HL-60 (cell line): ENCODE results near the gene C12orf56.
"Not testable (repeated sequence)": the region's sequence is repeated elsewhere in the genome, so short reads cannot be mapped to it uniquely, and the experiment has no call there.

Experiments
- DNase-seq, 2 experiments: peaks; one replicate each; pipeline ENCODE4 v3.0.0-alpha.2; 2010 to 2020; ENCODE audit warnings: low read depth in 1 of 2, low spot score in 1 of 2
- H3K27ac ChIP-seq: fragments of 250-450 bp; sonication (Bioruptor Pico); replicated peaks from 2 replicates; pipeline ENCODE4 v1.5.1; 2020; ENCODE audit warnings: mild to moderate bottlenecking, moderate library complexity
- H3K27me3 ChIP-seq: fragments of 250-450 bp; sonication (Bioruptor Pico); 2 replicates; pipeline ENCODE4 v1.5.1; 2021; ENCODE audit warnings: mild to moderate bottlenecking, moderate library complexity; ENCODE audit not compliant: insufficient read depth, poor library complexity, severe bottlenecking
- H3K4me3 ChIP-seq: replicated peaks from 2 replicates; pipeline ENCODE4 v1.5.1; 2011; ENCODE audit warnings: mild to moderate bottlenecking, control low read depth, low read length; ENCODE audit not compliant: insufficient read depth
- GABPA ChIP-seq: IDR thresholded peaks from 2 replicates; pipeline ENCODE4 v1.6.1; 2012; ENCODE audit warnings: low read depth
- POLR2AphosphoS5 ChIP-seq: IDR thresholded peaks from 2 replicates; pipeline ENCODE4 v1.6.1; 2012; ENCODE audit warnings: low read depth
- SPI1 ChIP-seq: IDR thresholded peaks from 2 replicates; pipeline ENCODE4 v1.6.1; 2012; ENCODE audit warnings: low read depth, mild to moderate bottlenecking, borderline replicate concordance
- TF ChIP-seq, protein P1 (sequence below): IDR thresholded peaks from 2 replicates; pipeline ENCODE4 v1.6.1; 2012; ENCODE audit warnings: low read depth; ENCODE audit not compliant: insufficient replicate concordance
- TF ChIP-seq, protein P2 (sequence below): IDR thresholded peaks from one replicate; pipeline ENCODE4 v1.5.1; 2011; ENCODE audit warnings: low read length, control low read depth, inconsistent platforms; ENCODE audit not compliant: insufficient read depth

Gene C12orf56

DNA sequence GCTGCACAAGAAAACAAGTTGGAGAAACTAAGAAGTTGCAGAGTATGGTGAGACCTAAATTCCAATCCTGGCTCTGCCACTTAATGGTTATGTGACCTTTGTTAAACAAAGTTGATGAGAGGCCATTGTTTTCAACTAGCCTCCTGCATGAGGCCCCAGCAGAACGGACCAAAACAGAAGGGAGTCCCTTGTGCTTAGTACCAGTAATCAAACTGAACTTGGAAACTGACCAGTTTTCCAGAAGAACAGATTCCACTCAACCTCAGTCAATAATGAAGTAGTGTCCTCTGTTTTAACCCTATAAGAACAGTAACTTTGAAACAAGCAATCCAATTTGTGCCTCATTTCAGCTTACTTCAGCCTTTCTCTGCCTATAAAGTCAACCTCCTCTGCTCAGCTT, 69.9 kb downstream of the C12orf56 start:
- Histone ChIP-seq H3K4me3 (no peak overlapping the region), H3K27ac (no peak overlapping the region), H3K27me3 (no peaks in the 10 kb centered on the region)
- TF ChIP-seq, protein P1, sequence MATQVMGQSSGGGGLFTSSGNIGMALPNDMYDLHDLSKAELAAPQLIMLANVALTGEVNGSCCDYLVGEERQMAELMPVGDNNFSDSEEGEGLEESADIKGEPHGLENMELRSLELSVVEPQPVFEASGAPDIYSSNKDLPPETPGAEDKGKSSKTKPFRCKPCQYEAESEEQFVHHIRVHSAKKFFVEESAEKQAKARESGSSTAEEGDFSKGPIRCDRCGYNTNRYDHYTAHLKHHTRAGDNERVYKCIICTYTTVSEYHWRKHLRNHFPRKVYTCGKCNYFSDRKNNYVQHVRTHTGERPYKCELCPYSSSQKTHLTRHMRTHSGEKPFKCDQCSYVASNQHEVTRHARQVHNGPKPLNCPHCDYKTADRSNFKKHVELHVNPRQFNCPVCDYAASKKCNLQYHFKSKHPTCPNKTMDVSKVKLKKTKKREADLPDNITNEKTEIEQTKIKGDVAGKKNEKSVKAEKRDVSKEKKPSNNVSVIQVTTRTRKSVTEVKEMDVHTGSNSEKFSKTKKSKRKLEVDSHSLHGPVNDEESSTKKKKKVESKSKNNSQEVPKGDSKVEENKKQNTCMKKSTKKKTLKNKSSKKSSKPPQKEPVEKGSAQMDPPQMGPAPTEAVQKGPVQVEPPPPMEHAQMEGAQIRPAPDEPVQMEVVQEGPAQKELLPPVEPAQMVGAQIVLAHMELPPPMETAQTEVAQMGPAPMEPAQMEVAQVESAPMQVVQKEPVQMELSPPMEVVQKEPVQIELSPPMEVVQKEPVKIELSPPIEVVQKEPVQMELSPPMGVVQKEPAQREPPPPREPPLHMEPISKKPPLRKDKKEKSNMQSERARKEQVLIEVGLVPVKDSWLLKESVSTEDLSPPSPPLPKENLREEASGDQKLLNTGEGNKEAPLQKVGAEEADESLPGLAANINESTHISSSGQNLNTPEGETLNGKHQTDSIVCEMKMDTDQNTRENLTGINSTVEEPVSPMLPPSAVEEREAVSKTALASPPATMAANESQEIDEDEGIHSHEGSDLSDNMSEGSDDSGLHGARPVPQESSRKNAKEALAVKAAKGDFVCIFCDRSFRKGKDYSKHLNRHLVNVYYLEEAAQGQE: no peak
- no peak for TF ChIP-seq SPI1
- TF ChIP-seq, protein P2, sequence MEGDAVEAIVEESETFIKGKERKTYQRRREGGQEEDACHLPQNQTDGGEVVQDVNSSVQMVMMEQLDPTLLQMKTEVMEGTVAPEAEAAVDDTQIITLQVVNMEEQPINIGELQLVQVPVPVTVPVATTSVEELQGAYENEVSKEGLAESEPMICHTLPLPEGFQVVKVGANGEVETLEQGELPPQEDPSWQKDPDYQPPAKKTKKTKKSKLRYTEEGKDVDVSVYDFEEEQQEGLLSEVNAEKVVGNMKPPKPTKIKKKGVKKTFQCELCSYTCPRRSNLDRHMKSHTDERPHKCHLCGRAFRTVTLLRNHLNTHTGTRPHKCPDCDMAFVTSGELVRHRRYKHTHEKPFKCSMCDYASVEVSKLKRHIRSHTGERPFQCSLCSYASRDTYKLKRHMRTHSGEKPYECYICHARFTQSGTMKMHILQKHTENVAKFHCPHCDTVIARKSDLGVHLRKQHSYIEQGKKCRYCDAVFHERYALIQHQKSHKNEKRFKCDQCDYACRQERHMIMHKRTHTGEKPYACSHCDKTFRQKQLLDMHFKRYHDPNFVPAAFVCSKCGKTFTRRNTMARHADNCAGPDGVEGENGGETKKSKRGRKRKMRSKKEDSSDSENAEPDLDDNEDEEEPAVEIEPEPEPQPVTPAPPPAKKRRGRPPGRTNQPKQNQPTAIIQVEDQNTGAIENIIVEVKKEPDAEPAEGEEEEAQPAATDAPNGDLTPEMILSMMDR: no peak
- no peak for TF ChIP-seq GABPA
- no peak for TF ChIP-seq POLR2AphosphoS5
- DNase-seq: no peak

DNA sequence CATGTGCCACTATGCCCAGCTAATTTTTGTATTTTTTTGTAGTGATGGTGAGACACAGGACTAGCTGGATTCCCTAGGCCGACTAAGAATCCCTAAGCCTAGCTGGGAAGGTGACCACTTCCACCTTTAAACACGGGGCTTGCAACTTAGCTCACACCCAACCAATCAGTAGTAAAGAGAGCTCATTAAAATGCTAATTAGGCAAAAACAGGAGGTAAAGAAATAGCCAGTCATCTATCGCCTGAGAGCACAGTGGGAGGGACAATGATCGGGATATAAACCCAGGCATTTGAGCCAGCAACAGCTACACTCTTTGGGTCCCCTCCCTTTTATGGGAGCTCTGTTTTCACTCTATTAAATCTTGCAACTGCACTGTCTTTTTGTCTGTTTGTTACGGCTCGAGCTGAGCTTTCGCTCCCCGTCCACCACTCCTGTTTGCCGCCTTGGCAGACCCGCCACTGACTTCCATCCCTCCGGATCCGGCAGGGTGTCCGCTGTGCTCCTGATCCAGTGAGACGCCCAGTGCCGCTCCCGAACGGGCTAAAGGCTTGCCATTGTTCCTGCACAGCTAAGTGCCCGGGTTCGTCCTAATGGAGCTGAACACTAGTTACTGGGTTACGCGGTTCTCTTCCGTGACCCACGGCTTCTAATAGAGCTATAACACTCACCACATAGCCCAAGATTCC, 70.9 kb downstream of the C12orf56 start:
- H3K27me3 ChIP-seq, H3K27ac ChIP-seq, DNase-seq, H3K4me3 ChIP-seq: not testable (repeated sequence)

DNA sequence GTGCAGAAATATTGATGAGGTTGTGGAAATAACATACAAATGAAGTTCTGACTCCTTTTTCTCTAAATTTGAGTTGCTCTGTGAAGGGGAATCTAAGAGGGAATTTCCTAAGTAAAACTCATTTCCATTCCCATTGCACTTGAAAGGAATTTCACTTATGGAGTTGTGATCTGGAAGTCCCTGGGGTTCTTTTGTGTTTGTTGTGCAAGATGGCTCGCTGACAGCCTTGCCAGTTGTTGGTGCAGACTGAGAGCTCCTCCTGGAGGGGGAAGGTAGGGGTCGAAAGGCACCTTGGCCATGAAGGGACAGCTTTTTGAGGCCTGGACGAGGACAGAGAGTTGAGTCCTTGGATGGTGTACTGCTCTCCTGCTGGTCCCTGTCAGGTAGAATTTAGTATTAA, 72.0 kb downstream of the C12orf56 start:
- Histone ChIP-seq H3K27ac (no peak overlapping the region), H3K27me3 (no peaks in the 10 kb centered on the region), H3K4me3 (no peak overlapping the region)
- TF ChIP-seq SPI1: no peak
- no peak for TF ChIP-seq POLR2AphosphoS5
- TF ChIP-seq, protein P2: no peak
- TF ChIP-seq, protein P1: no peak
- TF ChIP-seq GABPA: no peak
- no peak for DNase-seq

DNA sequence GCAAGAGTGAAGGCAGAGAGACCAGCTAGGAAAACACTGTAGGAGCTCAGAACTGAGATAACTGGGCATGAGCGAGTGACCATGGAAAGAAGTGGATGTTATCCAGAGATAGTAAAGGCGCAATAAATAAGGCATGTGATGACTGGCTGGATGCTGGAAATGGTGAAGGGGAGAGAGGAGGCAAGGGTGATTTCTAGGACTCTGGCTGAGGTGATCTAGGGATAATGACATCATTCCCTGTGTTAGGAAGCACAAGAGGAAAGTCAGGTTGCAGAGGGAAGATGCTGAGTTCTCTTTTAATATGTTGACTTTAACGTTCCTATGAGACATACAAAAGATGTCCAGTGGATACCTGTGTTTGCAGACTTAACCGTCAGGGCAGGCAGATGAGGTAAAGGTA, 78.7 kb downstream of the C12orf56 start:
- H3K27me3 ChIP-seq: no peaks in the 10 kb centered on the region
- H3K27ac ChIP-seq: no peak overlapping the region
- TF ChIP-seq, protein P1: no peak
- no peak overlapping the region for H3K4me3 ChIP-seq
- DNase-seq: no peak
